ENCODE data around the gene MACROD2.

MACROD2 gene

DNA sequence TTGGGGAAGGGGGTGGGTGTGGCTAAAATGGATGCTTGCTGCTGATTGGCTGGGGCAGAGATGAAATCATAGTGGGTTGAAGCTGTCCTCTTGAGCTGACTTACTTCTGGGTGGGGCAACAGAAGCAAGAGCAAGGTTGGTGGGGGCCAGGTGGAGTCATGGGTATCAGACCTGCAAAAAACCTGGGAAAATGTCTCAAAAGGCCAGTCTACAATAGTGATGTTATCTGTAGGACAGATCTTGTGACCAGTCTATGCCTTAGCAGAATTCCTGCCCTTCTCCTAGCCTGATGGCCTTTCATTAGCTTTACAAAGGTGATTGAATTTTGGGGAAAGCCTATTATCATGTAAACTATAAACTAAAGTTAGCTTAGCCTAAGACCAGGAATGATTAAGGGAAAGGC, 1632.2 kb downstream of the MACROD2 start:
- DNase-seq (ENCODE audit: low spot score), result no peak

DNA sequence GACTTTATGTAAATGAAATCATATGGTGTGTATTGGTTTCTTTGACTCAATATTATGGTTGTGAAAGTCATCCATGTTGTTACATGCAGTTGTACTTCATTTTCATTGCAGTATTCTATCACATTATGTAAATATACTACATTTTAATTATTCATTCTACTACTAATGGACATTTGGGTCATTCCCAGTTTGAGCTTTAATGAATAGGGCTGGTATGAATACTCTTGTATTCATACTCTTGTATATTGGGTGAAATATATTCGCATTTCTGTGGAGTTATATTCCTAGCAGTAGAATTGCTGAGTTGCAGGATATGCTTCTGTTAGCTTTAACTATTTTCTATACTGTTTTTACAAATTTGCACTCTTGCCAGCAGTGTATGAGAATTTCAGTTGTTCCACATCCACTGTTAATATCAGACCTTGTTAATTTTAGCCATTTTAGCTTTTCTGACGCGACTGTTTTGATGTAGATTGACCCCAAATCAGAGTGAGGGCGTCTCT, 1633.6 kb downstream of the MACROD2 start:
- DNase-seq (ENCODE audit: low spot score), result no peak

DNA sequence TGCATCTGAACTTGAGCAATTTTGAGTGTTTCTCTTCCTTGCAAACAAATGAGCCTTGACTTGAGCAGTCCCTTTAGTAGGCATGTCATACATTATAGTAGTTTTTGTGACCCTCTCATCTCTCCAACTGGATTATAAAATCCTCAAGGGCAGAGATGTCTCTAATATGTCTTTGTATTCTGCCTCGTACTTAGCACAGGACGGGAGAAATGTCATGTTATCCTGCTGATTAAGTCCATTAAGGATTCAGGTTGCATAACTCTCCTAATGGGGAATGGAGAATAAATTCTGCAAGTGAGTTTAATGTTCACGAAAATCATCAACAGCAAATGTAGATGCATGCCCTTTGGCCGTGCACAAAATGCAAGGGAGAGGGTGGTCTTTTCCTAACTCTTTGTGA, 1635.0 kb downstream of the MACROD2 start:
- no peak for DNase-seq (ENCODE audit: low spot score)

DNA sequence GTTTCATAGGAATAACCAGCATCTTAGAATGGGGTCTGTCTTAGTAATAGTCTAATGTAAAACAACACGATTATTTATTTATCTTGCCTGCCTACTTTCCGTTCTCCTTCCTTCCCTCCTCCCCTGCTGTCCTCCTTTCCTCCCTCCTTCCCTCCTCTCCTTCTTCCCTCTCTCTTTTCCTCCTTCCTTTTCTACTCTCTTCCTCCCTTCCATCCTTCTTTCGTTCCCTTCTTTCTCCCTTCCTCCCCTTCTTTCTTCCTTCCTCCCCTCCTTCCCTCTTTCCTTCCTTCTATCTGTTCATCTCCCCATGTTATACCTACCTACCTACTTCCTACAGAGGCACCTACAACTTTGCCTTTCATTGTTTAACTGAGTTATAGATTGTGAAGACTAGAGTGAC, 1637.4 kb downstream of the MACROD2 start:
- DNase-seq (ENCODE audit: low spot score), result no peak

DNA sequence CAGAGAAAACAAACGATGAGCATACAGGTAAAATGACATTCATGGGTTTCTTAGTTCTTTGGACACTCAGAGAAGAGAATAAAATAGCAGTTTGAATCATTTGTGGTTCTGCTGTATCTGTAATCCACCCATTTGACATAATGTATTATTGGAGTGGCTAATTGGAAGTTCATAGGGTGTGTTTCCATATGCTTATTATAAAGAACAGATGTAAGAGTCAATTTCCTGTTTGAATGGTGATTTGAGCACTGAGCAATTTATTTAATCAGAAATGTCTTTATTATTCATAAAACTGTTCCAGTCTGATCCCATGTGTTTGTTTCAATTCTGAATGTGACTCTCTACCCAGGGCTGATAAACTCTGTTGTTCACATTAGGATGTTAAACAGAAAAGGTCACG, 1638.8 kb downstream of the MACROD2 start:
- DNase-seq (ENCODE audit: low spot score), result no peak

DNA sequence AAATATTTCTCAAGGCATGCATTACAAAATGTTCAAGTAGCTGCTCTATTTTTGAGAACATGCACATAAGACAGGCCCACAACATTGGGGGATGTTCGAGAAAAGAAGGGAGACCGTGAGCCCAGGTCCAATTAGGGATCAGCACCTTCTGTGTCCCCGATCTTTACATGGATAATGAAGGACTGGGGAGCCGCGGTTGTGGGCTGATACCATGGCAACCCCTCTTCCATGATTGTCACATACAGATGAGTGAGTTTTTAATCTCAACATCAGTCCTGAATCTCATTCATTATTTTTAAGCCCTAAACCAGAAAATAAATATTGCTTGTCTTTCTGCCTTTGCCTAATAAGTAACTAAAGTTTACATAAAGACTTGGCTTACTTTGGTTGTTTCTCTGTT, 1642.2 kb downstream of the MACROD2 start:
- DNase-seq (ENCODE audit: low spot score), result no peak

DNA sequence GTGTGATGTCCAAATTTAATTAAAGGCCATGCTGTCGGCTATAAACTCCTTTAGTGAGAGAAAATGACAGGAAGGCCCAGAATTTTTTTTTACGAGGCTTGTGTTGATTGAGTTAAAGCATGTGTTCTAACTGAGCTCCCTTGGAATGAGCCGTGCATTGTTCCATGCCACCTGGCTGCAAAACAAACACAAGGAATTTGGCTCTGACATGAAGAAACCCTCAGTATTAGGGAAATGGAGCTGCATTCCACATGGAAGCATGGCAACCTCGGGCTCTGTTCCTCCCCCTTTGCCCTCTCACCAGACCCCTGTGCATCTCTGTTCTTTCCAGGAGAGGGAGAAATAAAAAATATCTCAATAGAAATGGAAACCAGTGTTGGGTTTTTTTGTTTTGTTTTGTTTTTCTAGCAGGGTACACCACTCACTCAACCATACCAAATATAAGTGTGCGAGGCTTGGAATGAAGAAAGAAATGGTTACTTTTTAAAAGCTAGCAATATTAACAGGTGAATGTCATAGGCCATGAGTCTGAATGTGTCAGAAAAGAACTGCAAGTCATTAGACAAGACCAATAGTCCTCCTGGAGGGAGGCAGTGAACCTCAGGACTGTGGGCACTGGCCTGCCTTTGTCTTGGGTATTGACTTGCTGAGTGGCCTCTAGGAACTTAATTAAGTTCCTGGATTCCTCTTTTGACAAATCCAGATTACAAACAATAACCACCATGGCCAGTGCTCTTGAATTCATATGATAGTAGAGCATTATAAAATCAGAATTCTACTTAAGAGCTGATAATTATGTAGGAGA, 1642.8 kb downstream of the MACROD2 start:
- DNase-seq (ENCODE audit: low spot score), result no peak

DNA sequence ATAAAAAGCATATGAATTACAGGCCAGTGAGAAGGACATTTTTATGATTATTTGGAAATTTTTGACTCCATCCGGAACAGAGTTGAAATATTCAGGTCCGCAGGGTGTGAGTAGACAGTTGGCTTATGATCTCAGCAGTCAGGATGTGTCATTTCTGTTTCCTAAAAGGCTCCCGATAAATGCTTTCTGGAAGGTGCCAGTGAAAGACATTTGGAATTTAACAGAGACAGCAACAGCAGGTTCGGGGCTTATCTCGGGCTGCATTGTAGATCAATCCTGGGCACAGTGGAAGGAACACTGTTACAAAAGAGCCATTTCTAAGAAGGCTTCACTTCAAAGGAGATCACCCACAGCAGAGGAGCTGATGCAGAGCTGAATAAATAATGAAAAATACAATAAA, 1643.5 kb downstream of the MACROD2 start:
- DNase-seq (ENCODE audit: low spot score), result no peak

DNA sequence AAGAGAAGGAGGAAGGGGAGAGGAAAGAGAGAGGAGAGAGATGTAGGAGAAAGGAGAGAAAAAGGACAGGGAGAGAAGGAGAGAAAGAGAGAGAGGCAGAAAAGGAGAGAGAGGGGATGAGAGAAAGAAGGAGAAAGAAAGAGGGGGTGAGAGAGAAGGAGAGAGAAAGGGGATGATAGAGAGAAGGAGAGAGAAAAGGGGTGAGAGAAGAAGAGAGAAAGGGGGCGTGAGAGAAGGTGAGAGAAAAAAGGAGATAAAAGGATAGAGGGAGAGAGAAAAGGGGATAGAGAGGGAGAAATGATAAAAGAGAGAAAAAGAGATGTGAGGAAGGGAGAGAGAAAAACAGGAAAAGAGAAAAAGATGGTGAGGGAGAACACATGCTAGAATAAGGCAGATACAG, 1644.5 kb downstream of the MACROD2 start:
- DNase-seq (ENCODE audit: low spot score), result no peak

DNA sequence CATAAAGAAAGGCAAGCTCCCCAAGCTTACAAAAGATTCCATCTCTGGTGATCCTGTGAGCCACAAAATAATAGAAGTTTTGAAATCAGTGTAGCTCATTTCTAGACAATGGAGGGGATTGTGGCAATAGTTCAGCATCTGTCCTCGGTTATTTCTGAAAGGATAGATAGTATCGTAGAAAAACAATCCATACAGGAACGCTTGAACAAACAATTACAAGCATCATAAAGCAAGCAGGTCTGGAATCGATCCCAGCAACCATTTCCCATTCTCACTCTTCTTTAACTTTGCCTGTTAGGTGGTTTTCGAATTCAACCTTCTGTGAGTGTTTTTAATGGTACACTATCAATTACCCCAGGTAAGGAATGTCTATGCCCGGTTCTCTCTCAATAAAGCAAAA, 1646.8 kb downstream of the MACROD2 start:
- DNase-seq (ENCODE audit: low spot score), result no peak

DNA sequence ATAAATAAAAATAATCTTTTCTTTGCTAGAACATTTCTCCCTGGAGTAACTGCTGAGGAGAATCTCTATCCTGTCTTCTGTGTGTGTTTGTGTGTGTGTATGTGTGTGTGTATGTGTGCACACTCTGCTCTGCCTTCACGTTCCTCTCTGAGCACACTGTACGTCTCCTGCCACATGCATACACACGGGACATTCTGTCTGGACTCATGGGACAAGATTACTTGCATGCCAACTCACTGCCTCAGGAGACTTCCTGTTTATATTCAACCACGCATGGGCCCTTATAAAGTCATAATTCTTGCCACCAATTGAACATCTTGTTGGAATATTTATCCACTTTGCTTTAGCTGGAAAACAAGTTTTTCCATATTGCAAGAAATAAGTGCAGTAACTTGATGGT, 1647.4 kb downstream of the MACROD2 start:
- no peak for DNase-seq (ENCODE audit: low spot score)

DNA sequence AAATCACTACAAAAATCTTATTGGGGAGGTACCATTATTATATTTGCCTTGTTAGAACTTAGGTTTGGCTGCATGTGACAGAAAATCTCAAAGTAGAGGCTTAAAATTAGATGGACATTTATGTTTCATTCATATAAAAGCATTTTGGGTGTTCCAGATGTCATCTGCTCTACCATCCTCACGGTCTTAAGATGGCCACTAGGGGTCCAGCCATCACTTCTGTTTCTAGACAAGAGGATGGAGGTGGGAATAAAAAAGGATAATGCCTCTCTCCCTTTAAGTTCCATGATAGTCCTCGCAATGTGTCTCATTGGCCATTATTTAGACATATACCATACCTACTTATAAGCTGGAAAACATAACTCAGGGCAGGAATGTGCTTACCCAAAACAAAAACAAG, 1648.4 kb downstream of the MACROD2 start:
- DNase-seq (ENCODE audit: low spot score), result no peak

DNA sequence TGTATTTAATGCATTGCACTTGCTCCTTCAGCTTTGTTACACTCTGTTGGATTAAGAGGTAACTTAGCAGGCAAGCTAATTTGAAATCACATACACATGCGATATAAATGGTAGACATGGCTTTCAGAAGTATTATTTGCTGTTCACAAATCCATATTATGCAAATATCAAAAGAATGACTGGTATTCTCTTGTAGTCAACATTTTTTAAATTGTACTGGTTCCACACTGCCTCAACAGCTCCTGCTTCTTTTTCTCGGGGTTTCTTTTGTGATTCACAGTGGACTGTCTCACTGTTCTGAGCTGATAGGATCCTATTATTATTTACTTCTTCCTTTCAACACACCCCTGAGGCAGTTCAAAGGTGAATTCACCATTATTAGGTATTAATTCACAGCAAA, 1650.5 kb downstream of the MACROD2 start:
- no peak for DNase-seq (ENCODE audit: low spot score)

DNA sequence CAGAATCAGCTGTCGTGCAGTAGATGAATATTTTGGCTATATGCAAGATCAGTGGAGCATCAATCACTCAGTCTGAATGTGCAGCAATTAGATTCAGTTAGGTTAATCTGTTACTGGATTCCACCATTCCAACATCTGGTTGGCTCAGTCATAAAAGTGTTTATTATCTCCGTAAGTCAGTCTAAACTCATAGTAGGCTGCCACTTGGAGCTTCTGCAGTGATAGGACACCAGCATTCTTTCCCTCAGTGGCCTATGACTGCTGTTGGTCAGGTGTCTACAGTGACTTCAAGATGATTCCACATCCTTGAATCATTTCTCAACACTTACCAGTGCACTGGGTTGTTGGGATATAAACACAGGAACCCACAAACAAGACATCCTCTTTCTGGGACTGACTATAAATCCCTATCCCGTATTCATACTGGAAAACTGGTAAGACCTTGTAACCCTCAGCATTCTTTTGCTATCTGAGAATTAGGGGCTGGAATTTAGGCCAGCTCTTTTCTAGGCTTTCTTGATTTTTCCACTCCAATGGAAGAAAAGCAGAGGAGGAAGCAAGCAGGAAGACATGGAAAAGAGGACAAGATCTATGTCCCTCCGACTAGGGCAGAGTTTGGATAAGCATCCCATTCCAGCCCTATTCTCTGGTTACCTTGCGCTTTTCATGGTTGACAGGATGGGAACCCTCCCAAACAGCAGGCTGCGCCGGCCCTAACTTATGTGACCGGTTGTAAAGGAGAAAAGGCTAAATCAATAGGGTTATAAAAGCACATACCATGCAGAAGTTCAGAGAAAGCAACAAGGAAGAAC, 1658.3 kb downstream of the MACROD2 start:
- no peak for DNase-seq (ENCODE audit: low spot score)

DNA sequence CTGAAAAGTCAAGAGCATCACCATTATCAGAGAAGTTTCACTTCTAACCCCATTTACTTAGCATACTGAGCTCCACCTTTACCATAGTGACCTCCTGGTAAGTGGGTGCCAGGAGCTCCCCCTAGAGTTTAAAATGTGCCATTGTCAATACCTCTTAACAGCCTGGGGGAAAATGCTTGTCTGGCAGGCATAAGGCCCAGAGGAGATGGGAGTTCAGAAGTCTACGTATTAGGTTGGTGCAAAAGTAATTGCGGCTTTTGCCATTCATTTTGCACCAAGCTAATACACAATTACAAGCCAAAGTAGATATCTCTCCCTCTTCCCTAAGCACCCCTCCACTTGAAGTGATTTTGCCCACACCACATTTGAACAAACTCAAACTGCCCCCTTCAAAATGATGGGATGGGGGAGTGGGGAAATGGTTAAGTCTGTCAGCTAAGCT, 1658.9 kb downstream of the MACROD2 start:
- peak; percentile 74 for DNase-seq (ENCODE audit: low spot score)

DNA sequence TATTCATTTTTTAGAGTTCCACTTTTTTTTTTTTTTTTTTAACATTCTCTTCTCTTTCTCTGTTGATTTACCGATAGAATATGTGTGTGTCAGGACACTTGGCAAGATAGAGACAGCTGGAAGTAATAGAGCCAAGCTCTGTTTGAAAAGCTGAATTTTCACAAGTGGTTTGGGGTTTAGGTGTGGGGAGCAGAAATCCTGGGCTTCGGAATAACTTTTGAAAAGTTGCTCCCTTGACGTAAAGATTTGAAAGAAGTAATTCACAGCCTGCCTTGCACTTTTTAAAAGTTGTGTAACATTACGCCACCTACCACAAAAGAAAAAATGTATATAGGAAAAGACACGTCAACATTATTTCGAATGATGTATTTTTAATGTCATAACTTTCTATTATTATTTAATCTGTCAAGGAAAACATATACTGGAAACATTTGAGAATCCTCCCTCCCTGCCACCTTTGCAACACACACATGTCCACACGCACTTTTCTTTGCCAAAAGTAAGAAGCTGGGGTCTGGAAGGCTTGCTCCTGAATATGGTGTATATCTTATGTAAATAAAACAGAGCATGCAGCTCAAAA, 1660.1 kb downstream of the MACROD2 start:
- no peak for DNase-seq (ENCODE audit: low spot score)

DNA sequence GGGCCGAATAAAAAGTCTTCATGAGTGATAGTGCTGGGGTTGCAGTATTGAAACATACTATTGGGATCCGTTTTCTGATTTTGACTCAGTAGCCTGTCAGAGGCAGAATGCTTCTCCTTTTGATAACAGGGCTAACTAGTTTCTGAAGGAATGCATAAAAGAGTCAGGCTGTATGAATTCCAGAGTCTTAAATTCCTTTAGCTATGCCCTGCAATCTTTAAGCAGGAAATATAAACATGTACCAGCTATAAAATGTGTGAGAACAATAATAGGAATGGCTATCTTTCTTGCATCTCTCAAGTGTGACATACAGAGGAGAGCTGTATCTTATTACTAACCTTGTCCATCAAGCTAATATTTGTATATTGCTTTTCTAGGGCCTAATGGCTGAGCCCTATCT, 1660.8 kb downstream of the MACROD2 start:
- no peak for DNase-seq (ENCODE audit: low spot score)

DNA sequence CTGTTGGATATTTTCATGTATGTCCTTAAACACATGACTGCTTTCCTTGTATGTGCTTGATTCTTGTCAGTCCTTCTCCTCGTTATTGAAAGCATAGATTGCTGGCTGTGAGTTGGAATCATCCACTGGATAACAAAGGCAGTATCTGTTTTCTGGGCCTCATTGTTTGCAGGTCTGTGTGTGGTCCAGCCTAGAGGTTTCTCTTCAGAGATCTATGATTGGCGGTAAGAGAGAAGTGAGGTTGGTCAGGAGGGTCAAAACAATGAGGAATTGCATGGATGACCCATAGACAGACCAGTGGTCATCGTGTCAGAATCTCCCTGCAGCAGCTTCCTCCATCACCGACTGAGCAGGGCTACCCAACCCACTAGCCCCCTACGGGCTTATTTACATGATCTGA, 1663.0 kb downstream of the MACROD2 start:
- no peak for DNase-seq (ENCODE audit: low spot score)

DNA sequence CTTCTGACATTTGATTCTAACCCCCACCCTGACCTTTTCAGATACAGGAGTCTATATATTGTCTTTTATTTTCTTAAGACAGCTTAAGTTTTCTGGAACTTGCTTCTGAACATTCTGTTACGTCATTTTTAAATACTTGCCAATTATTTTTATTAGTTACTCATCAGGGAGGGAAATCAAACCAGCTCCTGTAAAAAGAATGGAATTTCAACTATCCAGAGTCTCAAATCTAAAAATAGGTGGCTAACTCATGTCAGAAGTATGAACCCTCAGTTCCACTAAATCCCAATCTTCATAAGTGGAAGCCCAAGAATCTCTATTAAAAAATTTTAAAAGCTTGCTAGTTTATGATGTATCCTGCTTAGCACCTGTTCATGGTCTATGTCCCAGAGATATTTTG, 1677.9 kb downstream of the MACROD2 start:
- no peak for DNase-seq (ENCODE audit: low spot score)

DNA sequence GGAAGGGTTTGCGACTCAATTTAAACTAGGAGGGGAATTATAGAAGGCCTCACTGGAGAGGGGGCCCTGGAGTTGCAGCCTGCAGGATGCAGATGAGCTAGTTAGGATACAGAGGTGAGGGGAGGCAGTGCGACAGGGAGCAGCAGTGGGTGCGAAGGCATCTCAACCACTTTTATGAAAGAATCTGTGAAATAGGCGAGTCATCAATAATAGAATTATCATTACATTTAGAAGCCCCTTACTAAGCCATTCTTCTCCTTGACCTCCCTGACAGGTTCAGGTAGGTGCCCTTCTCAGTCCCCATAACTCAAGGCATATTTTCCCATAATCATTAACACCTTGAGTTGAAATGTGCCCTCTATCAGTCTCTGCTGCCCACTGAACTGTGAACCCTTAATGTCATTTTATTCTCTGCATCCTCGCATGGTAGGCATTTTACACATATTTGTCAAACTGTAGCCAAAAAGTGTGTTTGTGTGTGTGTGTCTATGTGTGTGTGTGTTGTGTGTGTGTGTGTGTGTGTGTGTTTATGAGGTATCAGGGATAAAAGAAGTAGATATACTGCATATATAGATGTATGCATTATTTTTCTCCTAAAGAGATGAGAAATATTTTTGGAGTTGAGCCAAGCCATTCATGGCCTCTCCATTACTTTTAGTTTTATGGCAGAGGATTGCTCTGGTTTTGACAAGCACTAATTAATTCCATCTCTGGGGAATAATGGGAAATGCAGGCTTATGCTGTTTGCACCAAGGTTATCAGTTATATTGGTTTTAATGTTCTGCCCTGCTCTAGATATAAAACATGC, 1679.1 kb downstream of the MACROD2 start:
- DNase-seq (ENCODE audit: low spot score), result no peak

DNA sequence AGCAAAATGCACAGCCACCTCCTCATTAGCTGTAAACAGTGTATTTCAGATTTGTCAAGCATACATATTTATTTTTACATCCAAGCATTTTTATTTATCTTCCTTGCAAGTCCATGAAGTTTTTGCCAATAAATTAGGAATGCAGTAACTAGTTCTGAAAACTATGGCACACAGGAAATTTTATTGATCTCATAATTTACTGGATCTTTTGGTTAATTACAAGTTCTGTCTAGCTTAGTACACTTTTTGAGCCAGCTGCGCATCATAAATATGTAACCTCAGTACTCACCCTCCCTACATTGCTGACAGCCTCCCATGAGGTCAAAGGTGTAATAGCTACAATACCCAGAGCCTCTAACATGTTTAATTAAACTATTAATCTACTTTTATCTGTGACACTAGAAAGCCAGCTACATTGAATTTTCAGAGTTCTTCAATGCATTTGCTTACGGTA, 1679.8 kb downstream of the MACROD2 start:
- no peak for DNase-seq (ENCODE audit: low spot score)

Data from germinal center (tissue), 1 donor.